DOHH2 (cell line): ENCODE results near the gene CDK3.

ENCODE experiments used
- CTCF ChIP-seq: fragments of 200-600 bp; sonication (generic); IDR thresholded peaks from one replicate; pipeline ENCODE4 v1.5.1; 2014; ENCODE audit warnings: antibody characterized with exemption, mild to moderate bottlenecking, low read depth, low read length; ENCODE audit not compliant: poor library complexity, severe bottlenecking
- EZH2phosphoT487 ChIP-seq: fragments of 200-600 bp; sonication (generic); IDR thresholded peaks from 2 replicates; pipeline ENCODE4 v1.6.1; 2017; ENCODE audit warnings: borderline replicate concordance, mild to moderate bottlenecking, antibody characterized with exemption, low read length, moderate library complexity, mixed read lengths

DNA sequence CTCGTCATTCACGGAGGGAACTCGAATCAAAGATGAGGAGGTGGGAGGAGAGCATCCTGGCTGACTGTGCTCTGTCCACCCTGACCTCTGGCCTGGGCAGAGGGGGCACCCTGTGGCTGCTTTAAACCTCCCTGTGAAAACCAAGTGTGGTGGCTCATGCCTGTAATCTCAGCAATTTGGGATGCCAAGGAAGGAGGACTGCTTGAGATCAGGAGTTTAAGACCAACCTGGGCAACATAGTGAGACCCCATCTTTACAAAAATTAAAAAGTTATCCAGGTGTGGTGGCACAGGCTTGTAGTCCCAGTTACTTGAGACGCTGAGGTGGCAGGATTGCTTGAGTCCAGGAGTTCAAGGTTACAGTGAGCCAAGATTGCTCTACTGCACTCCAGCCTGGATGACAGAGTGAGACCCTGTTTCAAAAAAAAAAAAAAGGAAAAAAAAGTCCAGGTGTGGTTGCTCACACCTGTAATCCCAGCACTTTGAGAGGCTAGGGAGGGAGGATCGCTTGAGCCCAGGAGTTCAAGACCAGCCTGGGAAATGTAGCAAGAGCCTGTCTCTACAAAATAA is 5.8 kb upstream of the CDK3 start:
- TF ChIP-seq CTCF, result no peak
- TF ChIP-seq EZH2phosphoT487, result no peak
